HG02759 (cell line): ENCODE results near the gene ATG13.
"Not testable (repeated sequence)": the region's sequence is repeated elsewhere in the genome, so short reads cannot be mapped to it uniquely, and the experiment has no call there.

Experiments used
- ATAC-seq: cut with Tn5 transposase; IDR thresholded peaks from one replicate; pipeline ENCODE4 v1.9.1; 2021; ENCODE audit warnings: mild to moderate bottlenecking, moderate library complexity; ENCODE audit not compliant: unreplicated experiment

Gene ATG13

GRCh38 chr11:46694607-46695006, 77.3 kb downstream of the ATG13 start:
- ATAC-seq = no peak

- no peak for ATAC-seq
These were observed 78.2 kb downstream of the ATG13 start for GRCh38 chr11:46695345-46696211.

GRCh38 chr11:46696212-46696558, 78.8 kb downstream of the ATG13 start:
- ATAC-seq = no peak

GRCh38 chr11:46697303-46697702, 80.0 kb downstream of the ATG13 start:
- no peak for ATAC-seq

- no peak for ATAC-seq
These were observed 80.4 kb downstream of the ATG13 start for GRCh38 chr11:46697723-46698122.

- ATAC-seq = no peak
These were observed 81.2 kb downstream of the ATG13 start for GRCh38 chr11:46698597-46698996.

GRCh38 chr11:46700241-46701077, 83.1 kb downstream of the ATG13 start, which contains the start of the genes ARHGAP1 and ZNF408:
TSS of gene ARHGAP1 (minus strand) at chr11:46700619. CDS start at chr11:46696107, 4,512 bp downstream.
TSS of gene ZNF408 (plus strand) at chr11:46701031. CDS start at chr11:46701048, 17 bp downstream.
- ATAC-seq = peak; percentile 94

- no peak for ATAC-seq
These were observed 83.8 kb downstream of the ATG13 start for GRCh38 chr11:46701078-46701654.

- ATAC-seq = no peak
These were observed 87.8 kb downstream of the ATG13 start for GRCh38 chr11:46705070-46705688.

- ATAC-seq = no peak
These were observed 89.5 kb downstream of the ATG13 start for GRCh38 chr11:46706886-46707285.

- ATAC-seq = not testable (repeated sequence)
These were observed 92.0 kb downstream of the ATG13 start for GRCh38 chr11:46709351-46709750.

GRCh38 chr11:46710821-46711269, 93.5 kb downstream of the ATG13 start:
- ATAC-seq = no peak

- no peak for ATAC-seq
These were observed 94.0 kb downstream of the ATG13 start for GRCh38 chr11:46711303-46711702.

- ATAC-seq = no peak
These were observed 95.7 kb downstream of the ATG13 start for GRCh38 chr11:46712874-46713576.

- not testable (repeated sequence) for ATAC-seq
These were observed 100.4 kb downstream of the ATG13 start for GRCh38 chr11:46717825-46718154.

GRCh38 chr11:46718155-46719019, 101.0 kb downstream of the ATG13 start:
- ATAC-seq = no peak

- no peak for ATAC-seq
These were observed 101.7 kb downstream of the ATG13 start, which contains the start of gene F2 for GRCh38 chr11:46719048-46719542. TSS of gene F2 (plus strand) at chr11:46719213. CDS start at chr11:46719236, 23 bp downstream.

- no peak for ATAC-seq
These were observed 102.3 kb downstream of the ATG13 start for GRCh38 chr11:46719543-46720218.

- no peak for ATAC-seq
These were observed 103.9 kb downstream of the ATG13 start for GRCh38 chr11:46721286-46721685.
